ENCODE measurements around the gene GET3. TPM values are rescaled to one million over a fixed set of nuclear protein-coding genes. Genes with fewer than 3 reads are reported as not detected.

GET3 gene
- total and polyA plus RNA-seq, 2 of the 13 experiments (the other 11 are each of a cell fraction or from before 2014, with no cell fraction given), result 57.7 to 59.4 TPM

- TF ChIP-seq, protein P1, sequence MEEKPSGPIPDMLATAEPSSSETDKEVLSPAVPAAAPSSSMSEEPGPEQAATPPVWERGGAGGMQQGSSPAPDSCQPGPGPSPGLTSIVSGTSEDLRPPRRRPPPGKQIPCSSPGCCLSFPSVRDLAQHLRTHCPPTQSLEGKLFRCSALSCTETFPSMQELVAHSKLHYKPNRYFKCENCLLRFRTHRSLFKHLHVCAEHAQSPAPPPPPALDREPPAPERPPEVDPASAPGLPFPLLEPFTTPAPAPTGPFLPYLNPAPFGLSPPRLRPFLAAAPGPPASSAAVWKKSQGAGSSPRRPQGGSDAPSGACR (CRISPR knock-in tag; IDR thresholded peaks at IDR 0.05), result no peak; the same call in 1 of the 2 replicates
- TF ChIP-seq ZNF382 (CRISPR knock-in tag; IDR thresholded peaks at IDR 0.05; ENCODE audit: borderline replicate concordance), result no peak
- TF ChIP-seq ZFP90 (CRISPR knock-in tag; IDR thresholded peaks at IDR 0.05; ENCODE audit: borderline replicate concordance), result no peak
- peak; percentile 88 for TF ChIP-seq ZNF547 (CRISPR knock-in tag; IDR thresholded peaks at IDR 0.05)
- TF ChIP-seq ETV5 (CRISPR knock-in tag; IDR thresholded peaks at IDR 0.05; ENCODE audit: borderline replicate concordance), result peak; percentile 63; the same call in 1 of the 2 replicates
- TF ChIP-seq, protein P2, sequence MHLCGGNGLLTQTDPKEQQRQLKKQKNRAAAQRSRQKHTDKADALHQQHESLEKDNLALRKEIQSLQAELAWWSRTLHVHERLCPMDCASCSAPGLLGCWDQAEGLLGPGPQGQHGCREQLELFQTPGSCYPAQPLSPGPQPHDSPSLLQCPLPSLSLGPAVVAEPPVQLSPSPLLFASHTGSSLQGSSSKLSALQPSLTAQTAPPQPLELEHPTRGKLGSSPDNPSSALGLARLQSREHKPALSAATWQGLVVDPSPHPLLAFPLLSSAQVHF (CRISPR knock-in tag; IDR thresholded peaks at IDR 0.05), result no peak
- peak; percentile 69 for TF ChIP-seq ZNF451 (CRISPR knock-in tag; IDR thresholded peaks at IDR 0.05)
- 0 out of 2 replicates have a peak, but pooled peaks have one; percentile 45 for TF ChIP-seq ARNT2 (CRISPR knock-in tag; IDR thresholded peaks at IDR 0.05; ENCODE audit: low read depth)
- TF ChIP-seq GMEB2 (CRISPR knock-in tag; IDR thresholded peaks at IDR 0.05; ENCODE audit: low read depth), result no peak
- TF ChIP-seq, protein P3, sequence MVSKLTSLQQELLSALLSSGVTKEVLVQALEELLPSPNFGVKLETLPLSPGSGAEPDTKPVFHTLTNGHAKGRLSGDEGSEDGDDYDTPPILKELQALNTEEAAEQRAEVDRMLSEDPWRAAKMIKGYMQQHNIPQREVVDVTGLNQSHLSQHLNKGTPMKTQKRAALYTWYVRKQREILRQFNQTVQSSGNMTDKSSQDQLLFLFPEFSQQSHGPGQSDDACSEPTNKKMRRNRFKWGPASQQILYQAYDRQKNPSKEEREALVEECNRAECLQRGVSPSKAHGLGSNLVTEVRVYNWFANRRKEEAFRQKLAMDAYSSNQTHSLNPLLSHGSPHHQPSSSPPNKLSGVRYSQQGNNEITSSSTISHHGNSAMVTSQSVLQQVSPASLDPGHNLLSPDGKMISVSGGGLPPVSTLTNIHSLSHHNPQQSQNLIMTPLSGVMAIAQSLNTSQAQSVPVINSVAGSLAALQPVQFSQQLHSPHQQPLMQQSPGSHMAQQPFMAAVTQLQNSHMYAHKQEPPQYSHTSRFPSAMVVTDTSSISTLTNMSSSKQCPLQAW (CRISPR knock-in tag; IDR thresholded peaks at IDR 0.05), result peak; percentile 74
- no peak for TF ChIP-seq DNMT1 (CRISPR knock-in tag; IDR thresholded peaks at IDR 0.05)
- 0 out of 2 replicates have a peak, but pooled peaks have one; percentile 35 for TF ChIP-seq IRF1 (CRISPR knock-in tag; IDR thresholded peaks at IDR 0.05; ENCODE audit: low read depth)
- TF ChIP-seq ZNF350 (CRISPR knock-in tag; IDR thresholded peaks at IDR 0.05; ENCODE audit: borderline replicate concordance, low read depth), result no peak
- TF ChIP-seq ZNF790 (CRISPR knock-in tag; IDR thresholded peaks at IDR 0.05; ENCODE audit: borderline replicate concordance), result peak; percentile 91
- peak; percentile 68; the same call in 1 of the 2 replicates for TF ChIP-seq KLF6 (CRISPR knock-in tag; IDR thresholded peaks at IDR 0.05)
- peak; percentile 58; the same call in 1 of the 3 replicates for TF ChIP-seq MXI1 (IDR thresholded peaks at IDR 0.05; ENCODE audit: borderline replicate concordance, low read depth, low read length)
- TF ChIP-seq, protein P4, sequence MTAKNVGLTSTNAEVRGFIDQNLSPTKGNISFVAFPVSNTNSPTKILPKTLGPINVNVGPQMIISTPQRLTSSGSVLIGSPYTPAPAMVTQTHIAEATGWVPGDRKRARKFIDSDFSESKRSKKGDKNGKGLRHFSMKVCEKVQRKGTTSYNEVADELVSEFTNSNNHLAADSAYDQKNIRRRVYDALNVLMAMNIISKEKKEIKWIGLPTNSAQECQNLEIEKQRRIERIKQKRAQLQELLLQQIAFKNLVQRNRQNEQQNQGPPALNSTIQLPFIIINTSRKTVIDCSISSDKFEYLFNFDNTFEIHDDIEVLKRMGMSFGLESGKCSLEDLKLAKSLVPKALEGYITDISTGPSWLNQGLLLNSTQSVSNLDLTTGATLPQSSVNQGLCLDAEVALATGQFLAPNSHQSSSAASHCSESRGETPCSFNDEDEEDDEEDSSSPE (CRISPR knock-in tag; IDR thresholded peaks at IDR 0.05), result peak; percentile 59
- TF ChIP-seq ZFX (CRISPR knock-in tag; IDR thresholded peaks at IDR 0.05; ENCODE audit: low read depth), result peak; percentile 71
- no peak for TF ChIP-seq SIX4 (CRISPR knock-in tag; IDR thresholded peaks at IDR 0.05)
- TF ChIP-seq KLF15 (CRISPR knock-in tag; IDR thresholded peaks at IDR 0.05; ENCODE audit: borderline replicate concordance), result no peak
Measured at GRCh38 chr19:12793290-12794195, 56.2 kb downstream of the GET3 start (continued).

Data from HepG2 (cell line).